C4-2B (cell line): Measurements from ENCODE around the gene FMO4.

Experiments
- CTCF ChIP-seq: fragments of 450-650 bp; conservative IDR thresholded peaks from 2 replicates; pipeline ENCODE4 v1.5.1; 2017; ENCODE audit warnings: mild to moderate bottlenecking
- ZFX ChIP-seq: fragments of 450-650 bp; IDR thresholded peaks from 2 replicates; pipeline ENCODE4 v1.6.1; 2017

GRCh38 chr1:171311771-171312558 lies 2.0 kb upstream of the FMO4 start:
- no peak for TF ChIP-seq CTCF
- TF ChIP-seq ZFX: no peak
